ENCODE measurements around the gene WNT9A.
A peak's percentile ranks its signal among the peaks of the same experiment; 100 is the strongest.

The WNT9A gene

GRCh38 chr1:227953022-227953412, 5.3 kb upstream of the WNT9A start:
- DNase-seq = no peak

- no peak for DNase-seq
Measured at GRCh38 chr1:227952374-227953021, 4.8 kb upstream of the WNT9A start.

- DNase-seq = no peak
Measured at GRCh38 chr1:227951624-227952373, 4.1 kb upstream of the WNT9A start.

- no peak for DNase-seq
Measured at GRCh38 chr1:227950735-227951346, 3.1 kb upstream of the WNT9A start.

- DNase-seq = no peak
Measured at GRCh38 chr1:227949954-227950734, 2.4 kb upstream of the WNT9A start.

- no peak for DNase-seq
Measured at GRCh38 chr1:227949341-227949921, 1.7 kb upstream of the WNT9A start.

- DNase-seq = no peak
Measured at GRCh38 chr1:227948493-227949260, 945 bp upstream of the WNT9A start.

- no peak for DNase-seq
Measured at GRCh38 chr1:227947386-227947675, 401 bp downstream of the WNT9A start.

- peak; percentile 35 for DNase-seq
Measured at GRCh38 chr1:227946624-227947385, 927 bp downstream of the WNT9A start.

GRCh38 chr1:227945891-227946623, 1.7 kb downstream of the WNT9A start:
- DNase-seq = no peak

GRCh38 chr1:227944931-227945890, 2.5 kb downstream of the WNT9A start:
- no peak for DNase-seq

GRCh38 chr1:227944090-227944930, 3.4 kb downstream of the WNT9A start:
- DNase-seq = no peak

- no peak for DNase-seq
Measured at GRCh38 chr1:227943381-227944089, 4.2 kb downstream of the WNT9A start.

GRCh38 chr1:227942716-227943261, 4.9 kb downstream of the WNT9A start:
- no peak for DNase-seq

- no peak for DNase-seq
Measured at GRCh38 chr1:227942021-227942715, 5.6 kb downstream of the WNT9A start.

- no peak for DNase-seq
Measured at GRCh38 chr1:227941509-227942020, 6.2 kb downstream of the WNT9A start.

- DNase-seq = no peak
Measured at GRCh38 chr1:227940791-227941241, 6.9 kb downstream of the WNT9A start.
